ENCODE measurements around the gene DNAH8.

Gene DNAH8

GRCh38 chr6:38739532-38739931 lies 24.4 kb downstream of the DNAH8 start:
- no peak for DNase-seq (ENCODE audit: low read depth, low spot score)
- no peak overlapping the region for H3K27ac ChIP-seq

- H3K27ac ChIP-seq = no peak overlapping the region
Observed at GRCh38 chr6:38749473-38749872, 34.4 kb downstream of the DNAH8 start.

GRCh38 chr6:38750968-38751615 lies 36.0 kb downstream of the DNAH8 start:
- peak; percentile 75 for DNase-seq (ENCODE audit: low read depth, low spot score)
- peak overlapping the region; percentile 56 for H3K27ac ChIP-seq

More at GRCh38 chr6:38749473-38749872, 34.4 kb downstream of the DNAH8 start:
- no peak for DNase-seq (ENCODE audit: low read depth, low spot score)

- DNase-seq (ENCODE audit: low read depth, low spot score) = no peak
- H3K27ac ChIP-seq = peak overlapping the region; percentile 95
Observed at GRCh38 chr6:38753707-38754106, 38.6 kb downstream of the DNAH8 start.

GRCh38 chr6:38755207-38755606 lies 40.1 kb downstream of the DNAH8 start:
- H3K27ac ChIP-seq = peak overlapping the region; percentile 95

GRCh38 chr6:38755874-38756273 lies 40.8 kb downstream of the DNAH8 start:
- H3K27ac ChIP-seq = peak overlapping the region; percentile 95
- DNase-seq (ENCODE audit: low read depth, low spot score) = peak; percentile 72

More at GRCh38 chr6:38755207-38755606, 40.1 kb downstream of the DNAH8 start:
- DNase-seq (ENCODE audit: low read depth, low spot score) = peak; percentile 87

- H3K27ac ChIP-seq = no peak overlapping the region
- no peak for DNase-seq (ENCODE audit: low read depth, low spot score)
Observed at GRCh38 chr6:38760097-38760496, 45.0 kb downstream of the DNAH8 start.

GRCh38 chr6:38762848-38763247 lies 47.7 kb downstream of the DNAH8 start:
- DNase-seq (ENCODE audit: low read depth, low spot score) = no peak
- no peak overlapping the region for H3K27ac ChIP-seq

GRCh38 chr6:38767560-38767959 lies 52.4 kb downstream of the DNAH8 start:
- DNase-seq (ENCODE audit: low read depth, low spot score) = no peak
- H3K27ac ChIP-seq = no peak overlapping the region

GRCh38 chr6:38773338-38773737 lies 58.2 kb downstream of the DNAH8 start:
- H3K27ac ChIP-seq = no peak overlapping the region
- no peak for DNase-seq (ENCODE audit: low read depth, low spot score)

- no peak for DNase-seq (ENCODE audit: low read depth, low spot score)
- no peak overlapping the region for H3K27ac ChIP-seq
Observed at GRCh38 chr6:38774929-38775707, 60.0 kb downstream of the DNAH8 start.

GRCh38 chr6:38775870-38776269 lies 60.8 kb downstream of the DNAH8 start:
- no peak for DNase-seq (ENCODE audit: low read depth, low spot score)
- peak overlapping the region; percentile 44 for H3K27ac ChIP-seq

- peak overlapping the region; percentile 44 for H3K27ac ChIP-seq
- peak; percentile 48 for DNase-seq (ENCODE audit: low read depth, low spot score)
Observed at GRCh38 chr6:38776515-38776914, 61.4 kb downstream of the DNAH8 start.

- DNase-seq (ENCODE audit: low read depth, low spot score) = no peak
- H3K27ac ChIP-seq = no peak overlapping the region
Observed at GRCh38 chr6:38779310-38780062, 64.4 kb downstream of the DNAH8 start.

- H3K27ac ChIP-seq = no peak overlapping the region
- no peak for DNase-seq (ENCODE audit: low read depth, low spot score)
Observed at GRCh38 chr6:38782616-38783015, 67.5 kb downstream of the DNAH8 start.

GRCh38 chr6:38783443-38784228 lies 68.5 kb downstream of the DNAH8 start:
- H3K27ac ChIP-seq = no peak overlapping the region
- no peak for DNase-seq (ENCODE audit: low read depth, low spot score)

- no peak overlapping the region for H3K27ac ChIP-seq
- DNase-seq (ENCODE audit: low read depth, low spot score) = no peak
Observed at GRCh38 chr6:38784506-38785235, 69.6 kb downstream of the DNAH8 start.

GRCh38 chr6:38786486-38786885 lies 71.4 kb downstream of the DNAH8 start:
- no peak for DNase-seq (ENCODE audit: low read depth, low spot score)
- no peak overlapping the region for H3K27ac ChIP-seq

GRCh38 chr6:38789256-38789655 lies 74.1 kb downstream of the DNAH8 start:
- H3K27ac ChIP-seq = no peak overlapping the region
- DNase-seq (ENCODE audit: low read depth, low spot score) = no peak
